Globus pallidus (tissue), 1 donor: ENCODE measurements around the gene SSBP2.
"Not testable (repeated sequence)": the region's sequence is repeated elsewhere in the genome, so short reads cannot be mapped to it uniquely, and the experiment has no call there.

Experiments
- DNase-seq: peaks from one replicate; pipeline ENCODE4 v3.0.0-alpha.2; 2015; ENCODE audit warnings: low spot score

SSBP2 gene

GRCh38 chr5:81728301-81728700 lies 22.6 kb downstream of the SSBP2 start:
- no peak for DNase-seq

GRCh38 chr5:81726297-81726696 lies 24.6 kb downstream of the SSBP2 start:
- DNase-seq: no peak

DNA sequence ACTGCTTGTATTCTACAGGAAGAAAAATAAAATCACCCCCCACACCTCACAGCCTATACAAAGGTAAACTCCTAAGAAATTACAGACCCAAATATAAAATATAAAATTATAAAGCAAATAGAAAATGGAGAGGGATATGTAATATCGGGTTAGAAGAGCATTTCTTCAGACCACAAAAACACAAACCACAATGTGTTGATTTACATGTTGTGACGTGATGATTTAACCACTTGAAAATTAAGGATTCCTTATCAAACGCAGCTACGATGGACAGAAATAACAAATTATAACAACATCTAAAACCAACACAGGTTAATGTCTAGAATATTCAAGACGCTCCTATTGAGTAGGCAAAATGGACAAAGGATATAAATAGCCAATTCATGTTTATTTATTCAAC lies 26.3 kb downstream of the SSBP2 start:
- no peak for DNase-seq

GRCh38 chr5:81724108-81724507 lies 26.8 kb downstream of the SSBP2 start:
- no peak for DNase-seq

GRCh38 chr5:81721049-81721448 lies 29.8 kb downstream of the SSBP2 start:
- DNase-seq: no peak

DNA sequence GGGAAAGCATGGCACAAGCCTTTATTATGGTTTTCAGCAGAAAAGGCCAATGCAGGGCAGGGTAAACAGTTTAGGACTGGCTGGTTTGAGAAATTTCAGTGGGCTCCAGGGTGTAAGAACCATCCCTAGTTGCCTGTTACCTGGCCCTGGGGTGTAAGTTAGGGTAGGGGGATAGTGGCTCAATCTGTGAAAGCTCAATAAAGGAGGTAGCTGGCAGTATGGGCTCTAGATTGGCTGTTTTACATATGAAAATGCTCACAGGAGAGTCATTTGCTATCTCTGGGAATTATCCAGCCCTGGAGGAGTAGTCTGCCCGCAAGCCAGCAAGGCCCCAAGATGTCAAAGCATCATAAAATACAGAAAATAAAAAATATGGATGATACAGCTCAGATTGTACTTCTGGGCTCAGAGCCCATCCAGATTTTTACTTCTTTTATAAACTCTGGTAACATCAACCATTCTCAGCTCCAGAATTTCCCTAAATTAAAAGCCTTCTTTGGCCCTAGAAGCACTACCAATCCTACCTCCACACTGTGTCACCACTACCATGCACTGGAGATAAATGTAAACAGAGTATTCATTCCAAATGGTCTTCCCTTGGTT lies 31.1 kb downstream of the SSBP2 start:
- DNase-seq: no peak

DNA sequence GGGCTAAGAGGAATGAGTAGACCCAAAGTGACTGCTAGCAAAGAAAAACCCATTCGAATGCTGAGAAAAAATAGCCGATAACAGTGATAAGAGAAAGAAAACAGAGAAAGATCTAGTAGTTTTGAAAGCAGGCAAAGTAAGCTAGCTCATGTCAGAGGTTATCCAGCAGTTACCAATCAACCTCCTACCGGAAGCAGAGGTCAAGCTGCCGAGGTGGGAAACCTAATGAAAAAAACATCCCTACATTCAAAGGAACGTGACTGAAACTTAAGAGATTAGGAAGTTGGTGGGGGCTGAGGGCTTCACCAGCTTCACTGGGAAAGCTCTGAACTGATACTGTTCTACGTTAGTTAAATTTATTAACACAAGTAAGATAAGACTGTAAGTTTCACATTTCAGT lies 32.6 kb downstream of the SSBP2 start:
- no peak for DNase-seq

GRCh38 chr5:81717860-81718259 lies 33.0 kb downstream of the SSBP2 start:
- no peak for DNase-seq

GRCh38 chr5:81717226-81717625 lies 33.7 kb downstream of the SSBP2 start:
- DNase-seq: no peak

DNA sequence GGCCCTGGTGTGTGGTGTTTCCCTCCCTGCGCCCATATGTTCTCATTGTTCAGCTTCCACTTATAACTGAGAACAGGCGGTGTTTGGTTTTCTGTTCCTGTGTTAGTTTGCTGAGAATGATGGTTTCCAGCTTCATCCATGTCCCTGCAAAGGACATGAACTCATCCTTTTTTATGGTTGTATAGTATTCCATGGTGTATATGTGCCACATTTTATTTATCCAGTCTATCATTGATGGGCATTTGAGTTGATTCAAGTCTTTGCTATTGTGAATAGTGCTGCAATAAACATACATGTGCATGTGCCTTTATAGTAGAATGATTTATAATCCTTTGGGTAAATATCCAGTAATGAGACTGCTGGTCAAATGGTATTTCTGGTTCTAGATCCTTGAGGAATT lies 36.8 kb downstream of the SSBP2 start:
- not testable (repeated sequence) for DNase-seq

DNA sequence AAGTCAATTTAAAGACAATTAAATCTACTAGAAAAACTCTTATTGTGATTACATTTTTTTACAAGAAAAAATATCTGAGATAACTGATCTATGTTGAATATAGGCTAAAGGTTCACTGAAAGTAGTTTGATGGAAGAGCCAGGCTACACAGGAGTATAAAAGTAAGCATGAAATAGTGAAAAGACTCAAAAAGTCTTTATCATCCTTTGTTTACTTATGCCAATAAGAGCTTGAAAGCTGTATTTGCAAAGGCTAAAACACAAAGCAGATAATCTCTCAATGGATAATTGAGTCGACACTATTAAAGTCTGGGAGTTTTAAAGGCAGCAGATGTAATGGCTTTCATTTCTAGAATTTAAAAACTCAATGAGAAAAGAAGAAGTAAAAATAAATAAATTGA lies 42.0 kb downstream of the SSBP2 start:
- DNase-seq: no peak

DNA sequence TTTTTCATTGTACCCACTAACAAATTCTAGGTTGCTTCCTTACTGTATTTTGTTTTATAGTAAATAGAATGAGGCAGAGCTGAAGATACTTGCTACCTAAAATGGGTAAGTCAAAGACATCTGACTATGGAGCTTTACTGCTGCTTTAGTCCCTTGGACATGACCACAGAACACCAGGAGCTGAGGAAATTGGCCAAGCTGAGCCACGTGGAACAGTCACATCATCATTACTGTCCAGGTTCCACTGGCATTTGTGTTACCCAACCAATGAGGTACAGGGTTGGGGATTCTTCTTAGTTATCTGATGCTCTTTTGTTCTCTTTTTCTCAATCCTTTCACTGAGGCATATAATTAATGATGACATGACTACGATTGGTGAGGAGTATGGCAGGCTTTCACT lies 47.1 kb downstream of the SSBP2 start:
- DNase-seq: no peak

DNA sequence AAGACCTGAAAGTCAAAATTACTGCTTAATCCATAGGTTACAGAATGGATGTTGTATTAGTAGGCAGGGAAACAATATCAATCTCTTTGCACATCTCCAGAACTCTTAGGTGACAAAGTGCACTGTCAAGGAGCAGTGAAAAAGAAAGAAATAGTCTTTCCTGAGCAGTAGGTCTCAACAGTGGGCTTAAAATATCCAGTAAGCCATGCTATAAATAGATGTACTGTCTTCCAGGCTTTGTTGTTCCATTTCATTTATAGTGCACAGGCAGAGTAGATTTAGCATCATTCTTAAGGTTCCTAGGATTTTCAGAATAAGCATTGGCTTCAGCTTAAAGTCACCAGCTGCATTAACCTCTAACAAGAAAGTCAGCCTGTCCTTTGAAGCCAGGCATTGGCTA lies 50.7 kb downstream of the SSBP2 start:
- DNase-seq: no peak

GRCh38 chr5:81698813-81699212 lies 52.1 kb downstream of the SSBP2 start:
- DNase-seq: no peak

- DNase-seq: no peak
Measured at GRCh38 chr5:81696418-81697397, 54.2 kb downstream of the SSBP2 start.

- DNase-seq: no peak
Measured at GRCh38 chr5:81694726-81695125, 56.2 kb downstream of the SSBP2 start.

DNA sequence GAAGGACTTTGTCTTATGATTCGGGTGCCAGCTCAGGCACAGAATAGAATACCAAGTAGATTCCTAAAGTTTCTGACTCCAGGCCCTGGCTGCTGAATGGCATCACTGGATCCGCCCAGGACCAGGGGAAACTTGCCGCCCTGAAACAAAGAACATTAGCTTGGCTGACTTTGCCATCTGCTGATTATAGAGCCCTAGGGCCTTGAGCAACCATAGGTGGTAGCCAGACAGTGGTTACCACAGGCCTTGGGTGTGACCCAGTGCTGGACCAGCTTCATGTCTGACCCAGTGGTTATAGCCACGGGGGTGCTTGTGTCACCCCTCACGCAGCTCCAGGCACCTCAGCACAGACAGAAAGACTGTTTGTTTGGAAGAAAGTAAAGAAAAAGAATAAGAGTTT lies 62.7 kb downstream of the SSBP2 start:
- DNase-seq: no peak

GRCh38 chr5:81687292-81687691 lies 63.6 kb downstream of the SSBP2 start:
- no peak for DNase-seq

DNA sequence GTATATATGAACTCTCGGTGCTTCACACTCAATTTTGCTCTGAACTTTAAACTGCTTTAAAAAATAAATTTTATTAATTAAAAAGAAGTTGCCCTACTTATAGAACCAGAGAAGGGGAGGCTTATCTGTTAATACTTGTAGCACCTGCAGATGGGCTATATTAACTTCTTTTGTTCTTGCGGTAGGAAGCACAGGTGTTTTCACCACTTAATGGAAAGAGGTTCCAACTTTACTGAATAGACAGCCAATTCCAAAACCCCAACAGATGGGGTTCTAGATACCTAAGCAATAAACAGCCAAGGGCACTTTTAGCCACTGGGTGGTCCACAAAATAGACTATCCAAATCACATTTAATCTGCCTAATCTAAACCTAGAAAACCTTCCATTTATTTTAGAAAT lies 65.4 kb downstream of the SSBP2 start:
- DNase-seq: no peak

GRCh38 chr5:81679885-81680284 lies 71.0 kb downstream of the SSBP2 start:
- no peak for DNase-seq

DNA sequence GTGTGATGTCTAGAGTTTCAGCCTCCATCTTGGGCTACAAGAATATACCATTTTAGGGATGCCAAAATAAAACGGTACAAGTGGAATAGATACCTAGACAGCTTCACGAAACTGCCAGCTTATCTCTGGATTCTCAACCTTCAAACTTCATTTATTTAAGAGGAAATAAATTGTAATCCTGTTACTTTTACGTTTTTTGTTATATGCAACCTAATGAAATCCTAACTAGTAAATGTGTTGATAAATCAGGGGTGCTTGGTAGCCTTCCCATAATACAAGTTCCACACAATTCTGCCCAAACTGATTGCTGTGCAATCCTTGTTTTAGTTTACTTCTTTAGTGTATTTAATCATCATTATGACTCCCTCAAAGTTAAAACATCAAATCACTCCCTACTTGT lies 75.5 kb downstream of the SSBP2 start:
- no peak for DNase-seq

DNA sequence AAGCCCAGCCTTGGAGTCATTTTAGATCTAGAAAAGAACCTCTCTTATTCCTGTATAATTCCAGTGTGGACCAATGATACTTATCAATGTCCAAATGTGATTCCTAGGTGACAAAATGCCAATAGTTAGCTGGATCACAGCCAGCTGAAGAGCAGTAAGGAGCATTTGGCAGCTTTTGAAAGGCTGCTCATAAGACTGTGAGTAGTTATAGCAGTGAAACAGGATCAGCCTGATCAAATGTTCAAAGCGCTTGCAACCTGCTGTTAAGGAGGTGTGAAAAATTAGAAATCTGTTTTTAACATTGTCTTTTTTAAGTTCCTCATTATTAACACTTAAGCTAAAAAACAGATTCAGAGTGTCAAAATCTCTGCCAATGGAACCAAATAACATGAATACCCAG lies 85.1 kb downstream of the SSBP2 start:
- no peak for DNase-seq

- DNase-seq: not testable (repeated sequence)
Measured at GRCh38 chr5:81660624-81661023, 90.3 kb downstream of the SSBP2 start.

GRCh38 chr5:81657386-81657785 lies 93.5 kb downstream of the SSBP2 start:
- no peak for DNase-seq
